Measurements from ENCODE around the gene MAGEA6.

The MAGEA6 gene

DNA sequence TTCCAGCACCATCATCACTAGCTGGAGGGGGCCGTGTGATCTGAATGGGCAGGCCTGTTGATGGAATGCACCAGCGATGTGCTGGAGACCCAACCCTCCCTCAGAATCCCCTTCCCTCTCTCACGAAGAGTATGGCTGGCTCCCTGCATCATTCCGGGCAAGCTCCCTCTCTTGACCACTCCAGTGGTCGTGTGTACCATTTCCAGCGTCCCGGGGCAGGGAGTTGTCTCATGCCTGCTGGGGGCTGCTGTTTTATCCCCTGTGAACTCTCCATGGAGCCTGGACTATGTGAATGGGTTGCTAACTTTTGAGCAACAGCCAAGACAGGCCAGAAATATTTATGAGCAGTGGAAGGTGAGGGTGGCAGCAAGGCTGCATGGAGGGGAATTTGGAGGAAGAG lies 44.1 kb downstream of the MAGEA6 start:
- Histone ChIP-seq H3K4me1 (ENCODE audit: control insufficient read depth in 1 of 2, insufficient read depth in 2 of 2, low read length in 2 of 2) (no peaks in the 10 kb centered on the region), H3K27me3 (ENCODE audit: low read depth, low read length) (no peaks in the 10 kb centered on the region), H3K36me3 (ENCODE audit: control insufficient read depth in 1 of 2, insufficient read depth in 2 of 2, low read length in 2 of 2) (no peaks in the 10 kb centered on the region), H3K27ac (ENCODE audit: low read length) (no peak overlapping the region), H3K9me3 (ENCODE audit: control insufficient read depth in 1 of 2, low read length in 2 of 2) (no peaks in the 10 kb centered on the region), H3K4me3 (ENCODE audit: low read depth in 1 of 2, low read length in 2 of 2) (no peak overlapping the region)

All from muscle layer of duodenum (tissue), 2 donors.